ENCODE results near the gene BRD4.
A peak's percentile ranks its signal among the peaks of the same experiment; 100 is the strongest.
"Not testable (repeated sequence)": the region's sequence is repeated elsewhere in the genome, so short reads cannot be mapped to it uniquely, and the experiment has no call there.

BRD4 gene

GRCh38 chr19:15360015-15360414, 27.7 kb upstream of the BRD4 start:
- DNase-seq (ENCODE audit: low read depth), result not testable (repeated sequence)

- DNase-seq (ENCODE audit: low read depth), result no peak
These were observed 26.6 kb upstream of the BRD4 start for GRCh38 chr19:15358918-15359317.

- DNase-seq (ENCODE audit: low read depth), result no peak
These were observed 25.6 kb upstream of the BRD4 start for GRCh38 chr19:15357906-15358305.

GRCh38 chr19:15354566-15355296, 22.4 kb upstream of the BRD4 start:
- no peak for DNase-seq (ENCODE audit: low read depth)

GRCh38 chr19:15353908-15354307, 21.6 kb upstream of the BRD4 start:
- DNase-seq (ENCODE audit: low read depth), result no peak

- DNase-seq (ENCODE audit: low read depth), result not testable (repeated sequence)
These were observed 20.2 kb upstream of the BRD4 start for GRCh38 chr19:15352535-15352934.

- DNase-seq (ENCODE audit: low read depth), result not testable (repeated sequence)
These were observed 9.0 kb upstream of the BRD4 start for GRCh38 chr19:15341328-15341727.

- DNase-seq (ENCODE audit: low read depth), result no peak
These were observed 7.7 kb upstream of the BRD4 start for GRCh38 chr19:15340086-15340485.

GRCh38 chr19:15337202-15337601, 4.9 kb upstream of the BRD4 start:
- DNase-seq (ENCODE audit: low read depth), result no peak

GRCh38 chr19:15335992-15336391, 3.7 kb upstream of the BRD4 start:
- not testable (repeated sequence) for DNase-seq (ENCODE audit: low read depth)

- DNase-seq (ENCODE audit: low read depth), result peak; percentile 44
These were observed 674 bp downstream of the BRD4 start for GRCh38 chr19:15331419-15332310.

GRCh38 chr19:15330801-15331418, 1.4 kb downstream of the BRD4 start:
- no peak for DNase-seq (ENCODE audit: low read depth)

GRCh38 chr19:15328312-15328711, 4.0 kb downstream of the BRD4 start:
- DNase-seq (ENCODE audit: low read depth), result no peak

GRCh38 chr19:15324791-15325519, 7.4 kb downstream of the BRD4 start:
- DNase-seq (ENCODE audit: low read depth), result no peak

- DNase-seq (ENCODE audit: low read depth), result no peak
These were observed 8.7 kb downstream of the BRD4 start for GRCh38 chr19:15323496-15324235.

GRCh38 chr19:15321739-15322138, 10.6 kb downstream of the BRD4 start:
- DNase-seq (ENCODE audit: low read depth), result no peak

GRCh38 chr19:15320116-15320515, 12.2 kb downstream of the BRD4 start:
- no peak for DNase-seq (ENCODE audit: low read depth)

- DNase-seq (ENCODE audit: low read depth), result no peak
These were observed 14.1 kb downstream of the BRD4 start for GRCh38 chr19:15318241-15318691.

- DNase-seq (ENCODE audit: low read depth), result no peak
These were observed 14.8 kb downstream of the BRD4 start for GRCh38 chr19:15317392-15318071.

GRCh38 chr19:15316498-15316897, 15.8 kb downstream of the BRD4 start:
- DNase-seq (ENCODE audit: low read depth), result no peak

GRCh38 chr19:15315101-15315500, 17.2 kb downstream of the BRD4 start:
- no peak for DNase-seq (ENCODE audit: low read depth)
